HEK293 (cell line): ENCODE data around the gene RHEX.
"Not testable (repeated sequence)": the region's sequence is repeated elsewhere in the genome, so short reads cannot be mapped to it uniquely, and the experiment has no call there.

Experiments
- CTCF ChIA-PET: fragments of 350-600 bp; formaldehyde crosslinking; extraction: SDS; loops from one replicate; lab custom pipeline; 2021; ENCODE audit warnings: antibody characterized with exemption; lab: Yijun Ruan, JAX
- POLR2A ChIA-PET: fragments of 300-600 bp; formaldehyde crosslinking; extraction: SDS; loops from one replicate; lab custom pipeline; 2020; ENCODE audit warnings: antibody characterized with exemption, inconsistent platforms; lab: Yijun Ruan, JAX
- H3K27ac ChIP-seq: fragments of 200-500 bp; sonication (Bioruptor generic); 2 replicates; pipeline ENCODE4 v1.5.1; 2014; ENCODE audit warnings: low read depth, low read length, control low read depth, inconsistent platforms; ENCODE audit errors: extremely low read depth
- H3K36me3 ChIP-seq, 2 experiments: fragments of 200-500 bp in 1 of 2; sonication (Bioruptor generic) in 1 of 2; 1 replicate in 1 of 2; 2 replicates in 1 of 2; pipeline ENCODE4 v1.5.1; 2014 to 2017; ENCODE audit warnings: inconsistent platforms in 2 of 2, low read length in 2 of 2; ENCODE audit not compliant: control insufficient read depth in 2 of 2, insufficient read depth in 1 of 2
- H3K4me1 ChIP-seq: fragments of 200-500 bp; sonication (Bioruptor generic); 2 replicates; pipeline ENCODE4 v1.5.1; 2014; ENCODE audit warnings: mild to moderate bottlenecking, low read length, inconsistent platforms; ENCODE audit not compliant: control insufficient read depth, insufficient read depth
- H3K4me3 ChIP-seq: 2 replicates; pipeline ENCODE4 v1.5.1; 2011; ENCODE audit warnings: low read depth, mild to moderate bottlenecking, control low read depth, low read length, moderate library complexity
- H3K9me3 ChIP-seq: fragments of 200-500 bp; sonication (Bioruptor generic); 2 replicates; pipeline ENCODE4 v1.5.1; 2014; ENCODE audit warnings: low read depth, low read length, inconsistent platforms; ENCODE audit not compliant: control insufficient read depth, insufficient read depth
- RBAK ChIP-seq: fragments of 450-650 bp; formaldehyde crosslinking; IDR thresholded peaks from 2 replicates; pipeline ENCODE4 v1.5.1; 2016; ENCODE audit warnings: missing biosample characterization, missing genetic modification characterization
- SP2 ChIP-seq: fragments of 450-650 bp; formaldehyde crosslinking; IDR thresholded peaks from 2 replicates; pipeline ENCODE4 v1.5.1; 2016; ENCODE audit warnings: missing biosample characterization, missing genetic modification characterization
- TCF7L2 ChIP-seq: IDR thresholded peaks from 2 replicates; pipeline ENCODE4 v1.6.1; 2011; ENCODE audit warnings: low read depth, mild to moderate bottlenecking, inconsistent platforms, low read length, moderate library complexity, borderline replicate concordance
- ZFHX2 ChIP-seq: fragments of 450-650 bp; formaldehyde crosslinking; conservative IDR thresholded peaks from 2 replicates; pipeline ENCODE4 v1.5.1; 2016; ENCODE audit warnings: missing biosample characterization, missing genetic modification characterization
- ZNF426 ChIP-seq: fragments of 450-650 bp; formaldehyde crosslinking; IDR thresholded peaks from 2 replicates; pipeline ENCODE4 v1.5.1; 2017; ENCODE audit warnings: missing biosample characterization, missing genetic modification characterization, mild to moderate bottlenecking, inconsistent platforms, moderate library complexity
- ZNF544 ChIP-seq: fragments of 450-650 bp; formaldehyde crosslinking; IDR thresholded peaks from 2 replicates; pipeline ENCODE4 v1.5.0; 2017; ENCODE audit warnings: missing biosample characterization, missing genetic modification characterization
- ZNF549 ChIP-seq: fragments of 450-650 bp; IDR thresholded peaks from 2 replicates; pipeline ENCODE4 v1.5.1; 2018; ENCODE audit warnings: missing biosample characterization, missing genetic modification characterization, mild to moderate bottlenecking, inconsistent platforms, moderate library complexity
- ZNF701 ChIP-seq: fragments of 450-650 bp; formaldehyde crosslinking; IDR thresholded peaks from 2 replicates; pipeline ENCODE4 v1.5.1; 2016; ENCODE audit warnings: missing biosample characterization, missing genetic modification characterization
- TF ChIP-seq, protein P1 (sequence below): fragments of 450-650 bp; formaldehyde crosslinking; IDR thresholded peaks from 2 replicates; pipeline ENCODE4 v1.5.1; 2016; ENCODE audit warnings: missing biosample characterization, missing genetic modification characterization

RHEX gene

GRCh38 chr1:206050655-206051235 is 2.2 kb upstream of the RHEX start:
- Histone ChIP-seq H3K9me3 (no peaks in the 10 kb centered on the region), H3K4me1 (no peaks in the 10 kb centered on the region), H3K27ac (no peak overlapping the region), H3K36me3 (no peaks in the 10 kb centered on the region), H3K4me3 (no peak overlapping the region)
- TF ChIP-seq ZNF549 (tag by site-specific recombination) (no peak), TCF7L2 (no peak)
- POLR2A ChIA-PET = no interaction called here
- CTCF ChIA-PET = interaction anchor here (1.1 kb wide), 1 partner anchor 21 kb away, joined by 3 read pairs; no protein-coding TSS in a partner anchor

DNA sequence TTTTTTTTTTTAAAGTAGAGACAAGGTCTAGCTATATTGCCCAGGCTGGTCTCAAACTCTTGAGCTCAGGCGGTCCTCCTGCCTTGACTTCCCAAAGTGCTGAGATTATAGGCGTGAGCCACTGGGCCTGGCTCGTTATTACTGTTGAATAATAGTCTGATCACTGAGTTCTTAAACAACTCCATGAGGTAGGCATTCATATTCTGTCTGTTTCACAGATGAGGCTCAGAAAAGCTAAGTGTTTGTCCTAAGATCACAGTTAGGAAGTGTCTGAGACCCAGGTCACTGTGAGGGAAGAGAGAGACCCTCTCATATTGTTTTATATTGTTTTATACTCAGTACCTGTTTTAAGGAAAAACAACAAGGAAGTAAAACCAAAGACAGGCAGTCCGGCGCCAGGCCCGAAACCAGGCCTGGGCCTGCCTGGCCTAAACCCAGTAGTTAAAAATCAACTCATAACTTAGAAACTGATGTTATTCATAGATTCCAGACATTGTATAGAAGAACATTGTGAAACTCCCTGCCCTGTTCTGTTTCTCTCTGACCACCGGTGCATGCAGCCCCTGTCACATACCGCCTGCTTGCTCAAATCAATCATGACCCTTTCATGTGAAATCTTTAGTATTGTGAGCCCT is 625 bp upstream of the RHEX start:
- CTCF ChIA-PET = interaction anchor here (0.7 to 1.1 kb wide), 2 partner anchors 23 to 466 kb away, joined by 3 read pairs; no protein-coding TSS in a partner anchor
- H3K4me1 ChIP-seq, H3K9me3 ChIP-seq, H3K4me3 ChIP-seq, H3K27ac ChIP-seq, POLR2A ChIA-PET, H3K36me3 ChIP-seq: not testable (repeated sequence)

DNA sequence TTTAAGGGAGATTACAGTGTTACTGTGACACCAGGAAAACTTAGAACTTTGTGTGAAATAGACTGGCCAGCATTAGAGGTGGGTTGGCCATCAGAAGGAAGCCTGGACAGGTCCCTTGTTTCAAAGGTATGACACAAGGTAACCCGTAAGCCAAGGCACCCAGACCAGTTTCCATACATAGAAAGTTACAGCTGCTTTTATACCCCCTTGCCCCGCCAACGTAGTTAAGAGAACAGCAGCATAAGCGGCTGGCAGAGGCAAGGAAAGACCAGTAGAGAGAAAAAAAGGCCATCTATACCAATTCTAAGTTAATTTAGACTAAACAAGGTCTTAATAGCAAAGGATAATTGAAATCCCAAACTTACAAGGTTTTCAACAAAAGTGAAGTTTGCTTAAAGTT is 643 bp downstream of the RHEX start:
- H3K4me3 ChIP-seq, H3K36me3 ChIP-seq, H3K9me3 ChIP-seq, POLR2A ChIA-PET, H3K27ac ChIP-seq, H3K4me1 ChIP-seq: not testable (repeated sequence)
- CTCF ChIA-PET = interaction anchor here (0.6 kb wide), 2 partner anchors 21 to 1403 kb away, joined by 3 to 4 read pairs; no protein-coding TSS in a partner anchor

DNA sequence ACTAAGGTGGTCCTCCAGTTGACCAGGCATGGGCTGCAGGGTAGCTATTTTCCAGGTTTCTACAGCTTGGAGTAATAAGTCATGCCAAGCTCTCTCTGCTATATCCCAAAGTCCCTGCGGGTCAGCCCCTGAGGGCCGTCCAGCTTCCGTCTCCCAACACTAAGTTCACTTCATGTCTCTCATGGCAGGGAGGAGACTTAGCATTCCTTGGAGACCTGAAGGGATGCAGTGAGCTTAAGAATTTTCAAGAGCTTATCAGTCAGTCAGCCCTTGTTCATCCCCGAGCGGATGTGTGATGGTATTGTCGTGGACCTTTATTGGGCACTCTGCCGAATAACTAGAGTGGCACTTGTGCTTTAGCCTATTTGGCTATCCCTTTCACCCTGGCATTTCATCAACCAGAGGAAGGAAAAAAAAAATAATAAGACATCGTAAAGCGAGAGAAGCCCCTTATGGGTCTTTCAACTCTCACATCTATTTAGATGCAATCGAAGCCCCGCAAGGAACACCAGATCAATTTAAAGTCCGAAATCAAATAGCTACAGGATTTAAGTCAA is 2.2 kb downstream of the RHEX start:
- CTCF ChIA-PET = interaction anchor here (0.5 to 2.1 kb wide), 5 partner anchors 25 to 405 kb away, joined by 3 to 7 read pairs (median 4); no protein-coding TSS in a partner anchor
- H3K4me3 ChIP-seq, H3K4me1 ChIP-seq: not testable (repeated sequence)

GRCh38 chr1:206055639-206056323 is 2.8 kb downstream of the RHEX start:
- H3K4me3 ChIP-seq, H3K36me3 ChIP-seq, H3K27ac ChIP-seq, H3K4me1 ChIP-seq, H3K9me3 ChIP-seq, POLR2A ChIA-PET: not testable (repeated sequence)
- CTCF ChIA-PET = interaction anchor here (0.5 to 2.1 kb wide), 5 partner anchors 26 to 404 kb away, joined by 3 to 7 read pairs (median 4); no protein-coding TSS in a partner anchor

More for the DNA sequence above, 2.2 kb downstream of the RHEX start:
- H3K9me3 ChIP-seq, H3K27ac ChIP-seq, POLR2A ChIA-PET, H3K36me3 ChIP-seq: not testable (repeated sequence)

DNA sequence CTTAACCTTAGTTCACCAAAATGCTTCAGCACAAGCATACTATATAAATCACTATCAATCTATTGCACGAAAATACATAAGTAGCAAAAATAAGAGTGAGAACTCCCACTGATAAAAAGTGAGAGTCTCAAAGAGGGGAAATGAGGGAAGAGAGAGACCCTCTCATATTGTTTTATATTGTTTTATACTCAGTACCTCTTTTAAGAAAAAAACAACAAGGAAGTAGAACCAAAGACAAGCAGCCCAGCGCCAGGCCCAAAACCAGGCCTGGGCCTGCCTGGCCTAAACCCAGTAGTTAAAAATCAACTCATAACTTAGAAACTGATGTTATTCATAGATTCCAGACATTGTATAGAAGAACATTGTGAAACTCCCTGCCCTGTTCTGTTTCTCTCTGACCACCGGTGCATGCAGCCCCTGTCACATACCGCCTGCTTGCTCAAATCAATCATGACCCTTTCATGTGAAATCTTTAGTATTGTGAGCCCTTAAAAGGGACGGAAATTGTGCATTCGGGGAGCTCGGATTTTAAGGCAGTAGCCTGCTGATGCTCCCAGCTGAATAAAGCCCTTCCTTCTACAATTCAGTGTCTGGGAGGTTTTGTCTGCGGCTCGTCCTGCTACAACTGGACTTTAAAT is 5.4 kb downstream of the RHEX start:
- POLR2A ChIA-PET, H3K36me3 ChIP-seq, H3K4me3 ChIP-seq, H3K9me3 ChIP-seq, H3K27ac ChIP-seq, CTCF ChIA-PET, H3K4me1 ChIP-seq: not testable (repeated sequence)

DNA sequence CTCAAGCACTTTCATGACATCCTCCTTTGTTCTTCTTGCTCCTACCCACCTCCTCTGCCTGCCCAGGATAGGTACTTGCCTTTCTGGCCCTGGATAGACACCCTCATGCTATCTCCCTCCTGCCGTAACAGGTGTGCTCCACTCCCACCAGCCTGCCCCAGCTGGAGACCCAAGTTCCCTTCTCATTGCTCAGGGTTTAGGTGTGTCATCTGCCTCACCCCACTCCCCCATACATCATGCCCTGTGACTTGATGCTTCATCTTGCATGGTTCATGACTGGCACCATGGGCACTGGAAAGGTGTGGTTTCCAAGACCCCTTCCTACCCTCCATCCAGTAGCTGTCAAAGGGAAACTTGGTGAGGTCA is 5.9 kb downstream of the RHEX start:
- Histone ChIP-seq H3K4me3 (no peak overlapping the region), H3K4me1 (no peaks in the 10 kb centered on the region), H3K27ac (no peak overlapping the region), H3K36me3 (no peaks in the 10 kb centered on the region), H3K9me3 (no peaks in the 10 kb centered on the region)
- ChIA-PET CTCF (interaction anchor here (1.1 to 1.7 kb wide), 2 partner anchors 47 to 75 kb away, joined by 3 read pairs; no protein-coding TSS in a partner anchor), POLR2A (interaction anchor here (0.5 kb wide), 1 partner anchor 14 kb away, joined by 6 read pairs; no protein-coding TSS in a partner anchor)
- TF ChIP-seq ZNF544 (tag by site-specific recombination) = no peak
- TF ChIP-seq SP2 (tag by site-specific recombination) = no peak
- TF ChIP-seq ZNF701 = no peak
- TF ChIP-seq ZFHX2 (tag by site-specific recombination) = no peak
- TF ChIP-seq, protein P1, sequence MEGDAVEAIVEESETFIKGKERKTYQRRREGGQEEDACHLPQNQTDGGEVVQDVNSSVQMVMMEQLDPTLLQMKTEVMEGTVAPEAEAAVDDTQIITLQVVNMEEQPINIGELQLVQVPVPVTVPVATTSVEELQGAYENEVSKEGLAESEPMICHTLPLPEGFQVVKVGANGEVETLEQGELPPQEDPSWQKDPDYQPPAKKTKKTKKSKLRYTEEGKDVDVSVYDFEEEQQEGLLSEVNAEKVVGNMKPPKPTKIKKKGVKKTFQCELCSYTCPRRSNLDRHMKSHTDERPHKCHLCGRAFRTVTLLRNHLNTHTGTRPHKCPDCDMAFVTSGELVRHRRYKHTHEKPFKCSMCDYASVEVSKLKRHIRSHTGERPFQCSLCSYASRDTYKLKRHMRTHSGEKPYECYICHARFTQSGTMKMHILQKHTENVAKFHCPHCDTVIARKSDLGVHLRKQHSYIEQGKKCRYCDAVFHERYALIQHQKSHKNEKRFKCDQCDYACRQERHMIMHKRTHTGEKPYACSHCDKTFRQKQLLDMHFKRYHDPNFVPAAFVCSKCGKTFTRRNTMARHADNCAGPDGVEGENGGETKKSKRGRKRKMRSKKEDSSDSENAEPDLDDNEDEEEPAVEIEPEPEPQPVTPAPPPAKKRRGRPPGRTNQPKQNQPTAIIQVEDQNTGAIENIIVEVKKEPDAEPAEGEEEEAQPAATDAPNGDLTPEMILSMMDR (tag by site-specific recombination) = no peak
- TF ChIP-seq RBAK (tag by site-specific recombination) = no peak
- TF ChIP-seq ZNF426 (tag by site-specific recombination) = no peak
